ENCODE results near the gene ST3GAL5.

- TF ChIP-seq POLR2AphosphoS5 (IDR thresholded peaks at IDR 0.05) (no peak), CTCF (IDR thresholded peaks at IDR 0.05) (no peak)
These were observed 49.3 kb downstream of the ST3GAL5 start for GRCh38 chr2:85839461-85839860.
